PC-9 (cell line): ENCODE data around the gene DNAJC28.

Source experiments
- EZH2 ChIP-seq: fragments of 200-600 bp; sonication (generic); IDR thresholded peaks from 2 replicates; pipeline ENCODE4 v1.8.0; 2017; ENCODE audit warnings: antibody characterized with exemption, low read depth
- TF ChIP-seq, protein P1 (sequence below): fragments of 200-600 bp; sonication (generic); conservative IDR thresholded peaks from 2 replicates; pipeline ENCODE4 v1.6.1; 2017; ENCODE audit warnings: mixed run types, antibody characterized with exemption, mild to moderate bottlenecking, moderate library complexity

DNA sequence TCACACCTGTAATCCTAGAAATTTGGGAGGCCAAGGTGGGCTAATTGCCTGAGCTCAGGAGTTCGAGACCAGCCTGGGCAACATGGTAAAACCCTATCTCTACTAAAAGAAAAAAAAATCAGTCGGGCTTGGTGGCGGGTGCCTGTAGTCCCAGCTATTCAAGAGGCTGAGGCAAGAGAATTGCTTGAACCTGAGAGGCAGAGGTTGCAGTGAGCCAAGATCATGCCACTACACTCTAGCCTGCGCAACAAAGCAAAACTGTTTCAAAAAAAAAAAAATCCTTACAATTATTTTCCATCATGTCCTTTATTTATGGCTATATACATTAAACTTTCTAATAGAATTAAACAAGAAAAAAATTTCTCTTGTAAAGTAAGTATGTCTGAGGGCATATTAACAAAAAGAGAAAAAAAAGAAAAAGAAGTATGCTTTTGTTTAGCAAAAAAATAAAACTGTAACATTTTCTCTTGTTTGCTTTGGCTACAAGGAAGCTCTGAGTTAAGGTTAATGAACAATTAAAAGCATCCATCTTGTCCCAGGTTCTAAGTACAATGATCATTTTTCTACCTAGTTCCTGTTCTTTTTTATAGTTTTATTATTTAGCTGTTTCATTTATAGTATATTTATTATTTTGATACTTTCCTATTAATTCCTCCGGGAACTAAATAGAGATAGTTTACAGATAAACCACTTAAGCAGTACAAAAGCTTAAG, 29.8 kb downstream of the DNAJC28 start:
- TF ChIP-seq, protein P1, sequence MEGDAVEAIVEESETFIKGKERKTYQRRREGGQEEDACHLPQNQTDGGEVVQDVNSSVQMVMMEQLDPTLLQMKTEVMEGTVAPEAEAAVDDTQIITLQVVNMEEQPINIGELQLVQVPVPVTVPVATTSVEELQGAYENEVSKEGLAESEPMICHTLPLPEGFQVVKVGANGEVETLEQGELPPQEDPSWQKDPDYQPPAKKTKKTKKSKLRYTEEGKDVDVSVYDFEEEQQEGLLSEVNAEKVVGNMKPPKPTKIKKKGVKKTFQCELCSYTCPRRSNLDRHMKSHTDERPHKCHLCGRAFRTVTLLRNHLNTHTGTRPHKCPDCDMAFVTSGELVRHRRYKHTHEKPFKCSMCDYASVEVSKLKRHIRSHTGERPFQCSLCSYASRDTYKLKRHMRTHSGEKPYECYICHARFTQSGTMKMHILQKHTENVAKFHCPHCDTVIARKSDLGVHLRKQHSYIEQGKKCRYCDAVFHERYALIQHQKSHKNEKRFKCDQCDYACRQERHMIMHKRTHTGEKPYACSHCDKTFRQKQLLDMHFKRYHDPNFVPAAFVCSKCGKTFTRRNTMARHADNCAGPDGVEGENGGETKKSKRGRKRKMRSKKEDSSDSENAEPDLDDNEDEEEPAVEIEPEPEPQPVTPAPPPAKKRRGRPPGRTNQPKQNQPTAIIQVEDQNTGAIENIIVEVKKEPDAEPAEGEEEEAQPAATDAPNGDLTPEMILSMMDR: no peak
- no peak for TF ChIP-seq EZH2
